ENCODE data around the gene METTL5.
A peak's percentile ranks its signal among the peaks of the same experiment; 100 is the strongest.
"Not testable (repeated sequence)": the region's sequence is repeated elsewhere in the genome, so short reads cannot be mapped to it uniquely, and the experiment has no call there.

The METTL5 gene

DNA sequence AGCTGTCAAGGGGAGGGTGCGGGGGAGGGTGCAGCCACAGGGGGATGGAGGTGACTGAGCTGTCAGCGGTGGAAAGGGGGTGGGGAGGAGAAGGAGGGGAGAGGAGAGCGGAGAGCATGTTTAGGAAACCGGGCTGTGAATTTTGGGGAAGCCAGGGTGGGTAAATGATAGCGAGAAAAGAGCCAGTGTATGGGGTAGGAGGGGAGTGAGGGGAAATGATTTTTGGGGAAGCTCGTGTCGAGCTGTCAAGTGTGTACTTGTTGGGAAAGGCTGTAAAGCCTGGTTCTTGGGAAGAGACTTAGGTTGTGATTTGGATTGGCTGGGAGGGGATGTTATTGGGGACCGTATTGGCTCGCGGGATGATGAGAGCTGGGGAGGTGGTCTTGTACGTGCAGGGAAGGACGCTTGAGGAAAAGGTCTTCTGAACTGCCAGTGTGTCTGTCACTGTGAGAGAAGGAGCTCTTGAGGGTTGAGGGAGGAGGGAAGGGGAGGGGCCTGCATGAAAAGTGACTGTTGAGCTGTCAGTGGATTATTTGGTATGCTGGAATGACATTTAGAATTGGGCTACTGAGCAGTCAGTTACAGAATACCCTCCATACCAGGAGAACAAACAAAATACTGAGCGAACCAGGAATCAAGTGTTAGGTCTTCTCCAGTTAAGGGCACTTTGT lies 3.6 kb upstream of the METTL5 start:
- DNase-seq = peak; percentile 57

DNA sequence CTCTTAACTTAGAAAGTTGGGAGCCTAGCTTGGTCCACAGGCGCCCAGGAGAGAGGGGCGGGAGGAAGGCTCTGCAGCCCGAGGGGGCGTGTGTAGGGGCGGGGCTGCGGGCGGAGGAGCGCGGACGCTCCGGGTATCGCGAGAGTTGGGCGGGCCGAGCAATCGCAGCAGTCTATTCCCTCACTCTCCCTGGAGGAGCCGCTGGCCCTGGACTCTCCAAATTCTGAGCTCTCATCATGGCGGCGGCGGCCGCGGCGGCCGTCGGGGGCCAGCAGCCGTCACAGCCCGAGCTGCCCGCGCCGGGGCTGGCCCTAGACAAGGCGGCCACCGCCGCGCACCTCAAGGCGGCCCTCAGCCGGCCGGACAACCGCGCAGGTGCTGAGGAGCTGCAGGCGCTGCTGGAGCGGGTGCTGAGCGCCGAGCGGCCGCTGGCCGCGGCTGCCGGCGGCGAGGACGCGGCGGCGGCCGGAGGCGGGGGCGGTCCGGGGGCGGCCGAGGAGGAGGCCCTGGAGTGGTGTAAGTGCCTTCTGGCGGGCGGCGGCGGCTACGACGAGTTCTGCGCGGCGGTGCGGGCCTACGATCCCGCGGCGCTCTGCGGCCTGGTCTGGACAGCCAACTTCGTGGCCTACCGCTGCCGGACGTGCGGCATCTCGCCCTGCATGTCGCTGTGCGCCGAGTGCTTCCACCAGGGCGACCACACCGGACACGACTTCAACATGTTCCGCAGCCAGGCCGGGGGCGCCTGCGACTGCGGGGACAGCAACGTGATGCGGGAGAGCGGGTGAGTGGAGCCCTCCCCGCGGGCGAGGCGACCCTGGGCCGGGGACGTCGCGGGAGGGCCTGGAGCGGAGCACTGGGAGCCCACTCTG lies 2.8 kb upstream of the METTL5 start, which contains the start of gene UBR3:
UBR3 (plus strand) TSS at position 183 of the 869 bp plus-strand sequence; CDS start at position 237, 54 bp downstream.
- DNase-seq = peak; percentile 97

DNA sequence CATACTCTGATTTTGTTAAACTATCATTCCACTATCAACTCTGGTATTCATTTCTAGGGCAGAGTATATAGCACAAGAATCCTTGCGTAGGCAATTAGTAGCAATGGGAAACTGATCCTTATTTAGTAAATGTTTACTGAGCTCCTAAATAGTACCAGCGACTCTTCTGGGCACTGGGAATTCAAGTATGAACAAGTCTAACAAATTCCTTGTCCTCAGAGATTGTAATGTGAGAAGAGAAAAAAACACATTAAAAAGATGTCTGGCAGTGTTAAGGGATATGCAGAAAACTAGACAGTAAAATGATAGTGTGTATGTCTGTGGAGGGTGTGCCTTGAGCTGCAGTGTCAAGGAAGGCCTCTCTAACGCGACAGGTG lies 721 bp downstream of the METTL5 start:
- DNase-seq = no peak

DNA sequence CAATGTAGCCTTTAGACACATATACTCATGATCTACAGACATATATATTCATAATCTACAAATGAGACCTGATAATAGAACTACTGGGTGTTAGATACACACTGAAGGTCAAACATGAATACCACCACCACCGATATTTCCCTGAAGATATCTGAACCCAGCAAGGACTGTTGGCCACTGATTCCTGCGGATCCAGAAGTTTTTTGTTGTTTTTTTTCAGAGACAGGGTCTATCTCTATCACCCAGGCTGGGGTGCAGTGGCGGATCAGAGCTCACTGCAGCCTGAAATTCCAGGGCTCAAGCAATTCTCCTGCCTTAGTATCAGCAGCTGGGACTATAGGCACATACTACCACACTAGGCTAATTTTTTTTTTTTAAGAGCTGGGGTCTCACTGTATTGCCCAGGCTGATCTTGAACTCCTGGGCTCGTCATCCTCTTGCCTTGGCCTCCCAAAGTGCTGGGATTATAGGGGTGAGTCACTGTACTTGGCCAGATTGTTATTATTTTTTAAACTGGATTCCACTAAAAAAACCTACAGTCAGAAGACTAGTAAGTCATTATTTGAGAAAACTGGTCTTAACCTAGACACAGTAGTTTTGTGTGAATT lies 1.8 kb downstream of the METTL5 start:
- no peak for DNase-seq

DNA sequence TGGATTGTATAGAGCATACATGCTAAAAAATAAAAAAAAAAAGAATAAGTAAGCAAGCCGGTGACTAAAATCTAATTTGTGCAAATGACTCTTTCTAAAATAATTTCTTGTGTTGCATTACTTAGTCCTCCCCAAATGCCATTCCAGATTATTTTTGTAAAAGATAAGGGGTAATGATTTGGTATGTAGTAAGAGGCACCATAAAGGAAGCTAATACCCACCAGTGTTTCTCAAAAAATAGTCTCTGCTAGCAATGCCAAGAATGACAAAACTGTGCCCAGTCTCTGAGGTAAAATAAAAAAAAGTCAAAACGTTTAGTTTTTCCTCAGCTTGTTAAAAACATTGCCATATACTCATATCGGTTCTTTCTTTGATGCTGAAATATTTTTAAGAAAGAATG lies 2.7 kb downstream of the METTL5 start:
- DNase-seq = no peak

DNA sequence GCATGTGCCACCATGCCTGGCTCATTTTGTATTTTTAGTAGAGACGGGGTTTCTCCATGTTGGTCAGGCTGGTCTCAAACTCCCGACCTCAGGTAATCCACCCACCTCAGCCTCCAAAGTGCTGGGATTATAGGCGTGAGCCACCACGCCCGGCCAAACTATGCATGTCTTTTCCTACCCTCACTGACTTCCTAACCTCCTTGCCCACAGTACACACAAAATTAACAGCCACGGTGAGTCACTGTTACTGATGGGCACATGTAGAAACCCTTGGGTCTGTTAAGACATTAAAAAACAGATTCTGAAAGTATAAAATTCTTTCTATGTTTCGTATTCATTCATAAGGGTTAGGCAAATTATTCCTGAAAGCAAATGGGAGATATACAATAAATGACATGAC lies 4.6 kb downstream of the METTL5 start:
- not testable (repeated sequence) for DNase-seq

DNA sequence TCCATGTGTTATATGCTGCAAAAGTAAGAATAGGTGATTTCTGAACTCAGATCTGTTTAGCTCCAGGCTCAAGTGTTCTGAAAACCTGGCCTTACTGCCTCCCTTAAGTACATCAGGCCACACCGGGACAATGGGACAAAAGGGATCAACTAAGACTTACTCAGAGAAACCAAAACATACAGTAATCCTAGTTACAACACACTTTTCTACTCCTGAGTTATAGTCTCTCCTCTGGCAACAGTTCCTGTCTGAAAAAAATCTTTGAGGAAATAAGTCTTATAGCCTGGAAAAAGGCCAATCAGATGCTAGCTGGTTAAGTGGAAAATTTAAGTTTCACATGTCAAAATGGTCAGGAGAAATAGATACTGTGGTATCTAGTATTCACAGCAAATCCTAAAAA lies 5.6 kb downstream of the METTL5 start:
- DNase-seq = no peak

DNA sequence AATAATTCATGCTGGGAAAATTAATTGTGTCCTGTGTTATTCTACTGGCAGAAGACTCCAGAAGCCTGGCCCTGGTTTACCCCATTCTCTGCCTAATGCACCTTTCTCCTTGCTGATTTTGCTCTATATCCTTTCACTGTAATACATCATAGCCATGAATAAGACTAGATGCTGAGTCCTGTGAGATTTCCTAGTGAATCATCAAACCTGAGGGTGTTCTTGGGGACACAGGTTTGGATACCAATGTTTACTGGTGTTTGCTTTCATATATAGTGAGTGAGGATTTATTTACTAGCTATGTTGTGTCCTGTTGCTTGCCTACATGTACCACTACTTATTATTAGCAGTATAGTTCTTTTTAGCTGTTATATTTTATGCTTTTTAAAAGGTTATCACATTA lies 6.5 kb downstream of the METTL5 start:
- DNase-seq = no peak

DNA sequence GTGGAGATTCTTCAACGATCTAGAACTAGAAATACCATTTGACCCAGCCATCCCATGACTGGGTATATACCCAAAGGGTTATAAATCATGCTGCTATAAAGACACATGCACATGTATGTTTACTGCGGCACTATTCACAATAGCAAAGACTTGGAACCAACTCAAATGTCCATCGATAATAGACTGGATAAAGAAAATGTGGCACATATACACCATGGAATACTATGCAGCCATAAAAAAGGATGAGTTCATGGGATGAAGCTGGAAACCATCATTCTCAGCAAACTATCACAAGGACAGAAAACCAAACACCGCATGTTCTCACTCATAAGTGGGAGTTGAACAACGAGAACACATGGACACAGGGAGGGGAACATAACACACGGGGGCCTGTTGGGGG lies 7.3 kb downstream of the METTL5 start:
- not testable (repeated sequence) for DNase-seq

DNA sequence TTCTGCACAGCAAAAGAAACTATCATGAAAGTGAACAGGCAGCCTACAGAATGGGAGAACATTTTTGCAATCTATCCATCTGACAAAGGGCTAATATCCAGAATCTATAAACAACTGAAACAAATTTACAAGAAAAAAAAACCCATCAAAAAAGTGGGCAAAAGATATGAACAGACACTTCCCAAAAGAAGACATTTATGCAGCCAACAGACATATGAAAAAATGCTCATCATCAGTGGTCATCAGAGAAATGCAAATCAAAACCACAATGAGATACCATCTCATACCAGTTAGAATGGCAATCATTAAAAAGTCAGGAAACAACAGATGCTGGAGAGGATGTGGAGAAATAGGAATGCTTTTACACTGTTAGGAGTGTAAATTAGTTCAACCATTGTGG lies 7.7 kb downstream of the METTL5 start:
- not testable (repeated sequence) for DNase-seq

DNA sequence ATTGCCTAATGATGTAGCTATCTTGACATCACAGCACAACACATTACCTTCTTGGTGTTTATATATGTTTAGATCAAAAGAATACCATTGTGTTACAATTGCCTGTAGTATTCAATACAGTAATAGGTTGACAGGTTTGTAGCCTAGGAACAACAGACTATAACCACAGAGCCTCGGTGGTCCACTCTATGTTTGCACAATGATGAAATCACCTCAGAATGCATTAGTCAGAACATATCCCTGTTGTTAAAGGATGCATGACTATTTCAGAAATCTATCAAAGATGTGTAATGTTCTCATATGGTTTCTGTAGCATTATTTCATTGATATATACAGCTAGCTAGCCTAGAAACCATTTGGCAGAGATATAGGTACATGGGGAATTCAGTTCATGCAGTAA lies 8.9 kb downstream of the METTL5 start:
- DNase-seq = no peak

DNA sequence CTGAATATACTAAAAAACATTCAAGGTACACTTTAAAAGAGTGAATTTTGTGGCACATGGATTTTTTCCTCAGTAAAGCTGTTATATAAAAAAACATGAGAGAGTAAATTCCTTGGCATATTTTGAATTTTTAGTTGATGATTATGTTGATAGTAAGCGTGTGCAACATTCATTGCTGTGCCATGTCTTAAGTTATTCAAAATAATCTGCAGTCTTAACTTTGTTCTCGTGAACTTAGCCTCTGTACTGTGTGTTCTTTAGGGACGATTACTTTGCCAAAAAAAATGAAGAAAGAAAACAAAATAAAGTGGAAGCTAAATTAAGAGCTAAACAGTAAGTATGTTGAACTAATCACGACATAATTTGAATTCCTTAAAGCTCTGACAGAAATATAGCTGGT lies 16.5 kb downstream of the METTL5 start:
- DNase-seq = no peak

DNA sequence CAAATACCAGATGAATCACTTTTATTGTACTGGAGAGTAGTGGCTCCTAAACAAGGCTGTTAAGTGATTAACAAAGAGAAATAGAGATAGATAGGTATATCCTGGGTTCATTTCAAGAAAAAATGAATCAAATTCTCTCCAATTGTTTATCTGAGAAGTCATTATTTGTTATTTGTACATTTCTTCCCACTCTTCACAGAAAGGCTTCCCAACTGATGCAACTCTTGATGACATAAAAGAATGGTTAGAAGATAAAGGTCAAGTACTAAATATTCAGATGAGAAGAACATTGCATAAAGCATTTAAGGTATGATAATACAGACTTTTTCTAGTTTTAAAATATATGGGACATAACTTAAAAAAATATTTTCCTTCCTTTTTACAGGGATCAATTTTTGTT lies 18.1 kb downstream of the METTL5 start:
- DNase-seq = no peak

DNA sequence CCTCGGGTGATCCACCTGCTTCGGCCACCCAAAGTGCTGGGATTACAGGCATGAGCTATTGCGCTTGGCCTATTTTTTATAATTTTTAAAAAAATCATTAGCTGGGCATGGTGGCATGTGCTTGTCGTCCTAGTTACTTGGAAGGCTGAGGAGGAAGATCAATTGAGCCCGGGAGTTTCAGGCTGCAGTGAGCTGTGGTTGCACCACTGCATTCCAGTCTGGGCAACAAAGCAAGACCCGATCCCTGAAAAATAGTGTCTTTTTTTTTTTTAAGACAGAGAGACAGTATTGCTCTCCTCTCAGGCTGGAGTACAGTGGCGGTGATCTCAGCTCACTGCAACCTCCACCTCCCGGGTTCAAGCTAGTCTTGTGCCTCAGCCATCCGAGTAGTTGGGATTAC lies 21.2 kb downstream of the METTL5 start:
- DNase-seq = no peak

DNA sequence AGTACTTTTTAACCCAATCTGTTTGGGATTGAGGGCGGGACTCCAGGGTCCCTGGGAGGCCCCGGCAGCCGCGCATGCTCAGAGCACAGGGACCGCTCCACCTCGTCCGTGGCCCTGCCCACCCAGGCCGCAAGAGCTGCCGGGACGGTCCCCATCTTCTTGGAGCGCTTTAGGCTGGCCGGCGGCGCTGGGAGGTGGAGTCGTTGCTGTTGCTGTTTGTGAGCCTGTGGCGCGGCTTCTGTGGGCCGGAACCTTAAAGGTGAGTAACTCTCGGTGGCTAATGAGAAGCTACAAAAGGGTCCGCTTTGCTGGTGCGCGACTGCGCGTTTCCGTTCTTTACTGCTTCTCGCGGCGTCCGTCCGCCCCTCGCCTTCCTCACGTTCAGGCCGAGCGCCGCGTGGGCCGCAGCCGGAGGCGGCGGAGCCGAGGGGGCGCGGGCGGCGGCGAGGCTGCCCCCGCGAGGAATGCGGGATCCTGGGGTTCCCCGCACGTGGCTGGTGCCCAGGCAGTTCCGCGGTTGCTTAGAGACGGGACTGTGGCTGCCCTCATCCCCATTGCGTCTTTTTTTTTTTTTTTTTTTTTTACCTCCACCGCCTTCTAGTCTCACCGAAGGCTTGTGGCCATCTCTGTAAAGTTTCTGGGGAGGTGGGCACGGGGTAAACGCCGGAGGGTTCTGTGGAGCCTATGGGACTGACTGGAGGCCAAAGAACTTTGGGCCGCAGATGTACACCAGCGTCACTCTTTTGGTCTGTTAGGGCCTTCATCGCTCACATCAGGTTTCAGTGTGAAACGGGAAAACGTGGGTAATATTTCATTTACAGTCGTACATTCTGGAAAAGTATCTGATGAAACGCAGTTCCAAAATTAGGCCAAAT lies 25.8 kb downstream of the METTL5 start, which contains the start of gene SSB:
SSB (plus strand) TSS at position 154 of the 875 bp plus-strand sequence. CDS start 2,090 bp downstream, outside the sequence.
- DNase-seq = peak; percentile 95

DNA sequence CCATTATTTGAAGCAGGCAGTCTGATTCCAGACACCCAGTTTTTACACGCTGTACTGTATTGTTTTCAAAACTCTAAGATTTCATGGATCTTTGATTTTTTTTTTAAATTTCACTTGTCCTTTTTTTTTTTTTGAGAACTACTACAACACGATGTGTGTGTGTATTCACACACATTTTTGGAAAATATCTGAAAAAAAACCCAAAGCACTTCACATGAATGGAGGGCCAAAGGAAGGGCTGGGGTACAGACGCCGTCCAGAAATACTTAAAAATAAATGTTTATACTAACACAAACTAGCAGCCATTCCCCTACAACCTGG lies 26.3 kb downstream of the METTL5 start:
- DNase-seq = no peak

DNA sequence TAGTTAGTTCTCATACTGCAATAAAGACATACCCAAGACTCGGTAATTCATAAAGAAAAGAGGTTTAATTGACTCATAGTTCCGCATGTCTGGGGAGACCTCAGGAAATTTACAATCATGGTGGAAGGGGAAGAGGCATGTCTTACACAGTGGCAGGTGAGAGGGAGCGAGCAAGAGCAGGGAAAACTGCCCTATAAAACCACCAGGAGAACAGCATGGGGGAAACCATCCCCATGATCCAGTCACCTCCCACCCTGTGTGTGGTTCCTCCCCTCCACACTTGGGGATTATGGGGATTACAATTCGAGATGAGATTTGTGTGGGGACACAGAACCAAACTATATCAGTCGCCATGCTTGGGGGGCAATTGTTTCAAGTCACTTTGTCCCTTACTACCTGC lies 27.1 kb downstream of the METTL5 start:
- no peak for DNase-seq

DNA sequence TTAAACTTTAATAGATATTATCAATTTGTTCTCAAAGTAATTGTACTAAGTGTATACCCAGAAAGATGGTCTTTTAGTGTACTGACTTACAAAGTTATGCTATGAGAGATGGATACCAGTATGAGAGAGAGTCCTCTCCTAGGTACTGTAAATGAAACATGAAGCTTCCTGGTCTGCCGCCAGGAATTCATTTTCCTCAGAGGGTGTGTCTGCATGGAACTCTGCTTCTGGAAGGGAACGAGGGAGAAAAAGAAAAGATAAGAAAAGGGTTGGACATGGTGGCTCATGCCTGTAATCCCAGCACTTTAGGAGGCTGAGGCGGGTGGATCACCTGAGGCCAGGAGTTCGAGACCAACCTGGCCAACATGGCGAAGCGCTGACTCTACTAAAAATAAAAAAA lies 28.3 kb downstream of the METTL5 start:
- no peak for DNase-seq

DNA sequence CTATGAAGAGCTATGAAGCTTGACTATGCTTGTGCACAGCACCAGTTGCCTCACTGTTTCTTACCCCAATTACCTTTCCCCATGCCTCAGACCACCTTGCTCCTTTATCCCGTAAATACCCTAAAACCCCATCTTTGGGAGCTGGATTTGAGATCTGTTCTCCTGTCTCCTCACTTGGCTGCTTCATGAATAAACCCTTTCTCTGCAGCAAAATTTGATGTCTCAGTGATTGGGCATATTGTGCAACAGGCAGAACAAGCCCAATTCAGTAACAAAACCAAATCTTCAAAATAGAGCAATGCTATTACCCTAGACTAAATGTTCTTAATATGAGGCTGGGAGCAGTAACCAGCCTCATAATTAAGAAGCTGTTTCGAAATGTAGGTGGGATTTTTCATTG lies 29.5 kb downstream of the METTL5 start:
- no peak for DNase-seq

DNA sequence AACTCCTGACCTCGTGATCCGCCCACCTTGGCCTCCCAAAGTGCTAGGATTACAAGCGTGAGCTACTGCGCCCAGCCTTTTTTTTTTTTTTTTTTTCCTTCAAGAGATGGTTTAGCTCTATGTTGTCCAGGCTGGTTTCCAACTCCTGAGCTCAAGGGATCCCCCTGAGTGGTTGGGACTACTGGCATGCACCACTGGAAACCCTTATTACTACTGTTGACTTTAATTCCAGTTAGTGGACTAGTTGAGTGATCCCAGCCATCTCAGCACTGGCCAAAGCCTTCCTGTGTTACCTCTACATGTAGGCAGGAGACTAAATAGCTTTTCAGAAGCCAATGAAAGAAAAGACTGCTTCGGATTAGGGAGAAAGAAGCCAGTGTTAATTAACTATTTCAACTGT lies 34.1 kb downstream of the METTL5 start:
- DNase-seq = no peak

DNA sequence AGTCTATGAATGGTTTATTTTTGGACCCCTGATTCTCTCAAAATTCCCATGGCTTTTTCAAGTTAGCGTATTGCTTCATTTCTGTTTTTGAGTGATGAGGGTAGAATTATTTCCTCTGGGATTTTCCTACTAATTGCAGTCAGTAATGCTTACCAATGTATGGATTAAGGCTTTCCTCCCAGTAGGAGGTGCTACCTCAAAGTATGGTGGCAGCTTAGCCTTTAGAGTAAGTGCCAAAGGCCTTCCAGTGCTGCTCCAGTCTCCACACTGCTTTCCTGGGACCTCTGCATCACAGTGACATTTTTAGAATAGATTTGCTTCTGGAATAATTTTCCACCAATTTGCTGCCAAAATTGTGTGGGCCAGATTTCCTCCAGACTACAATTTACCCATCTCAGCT lies 42.2 kb downstream of the METTL5 start:
- no peak for DNase-seq

DNA sequence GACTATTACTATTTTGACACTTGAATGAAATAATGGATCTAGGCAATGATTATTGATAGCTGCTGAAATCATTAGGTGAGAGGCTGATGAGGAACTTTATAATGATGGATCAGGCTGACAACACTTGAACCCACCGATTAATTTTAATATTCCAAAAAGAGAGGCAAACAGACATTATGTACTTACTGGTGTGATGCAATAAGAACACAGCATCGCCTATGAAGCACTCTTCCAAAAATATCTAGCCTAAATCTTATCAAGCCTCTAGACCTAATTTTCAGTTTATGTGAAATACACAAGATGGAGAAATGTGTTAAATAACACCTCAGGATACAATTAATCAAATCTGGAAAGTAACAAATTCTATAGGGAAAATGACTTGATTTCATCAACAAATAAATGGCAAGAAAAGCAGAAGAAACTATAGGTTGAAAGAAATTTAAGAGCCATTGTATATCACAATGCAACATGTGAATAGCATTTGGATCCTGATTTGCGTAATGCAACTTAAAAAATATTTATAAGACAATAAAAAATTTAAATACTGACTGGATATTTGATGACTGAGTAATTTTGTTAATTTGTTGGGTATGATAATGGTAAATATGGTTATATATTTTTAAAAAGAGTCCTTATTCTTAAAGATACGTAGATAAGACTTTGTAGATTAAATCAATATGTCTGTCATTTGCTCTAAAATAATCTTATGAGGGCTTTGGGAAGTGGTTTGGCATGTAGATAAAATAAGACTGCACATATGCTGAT lies 43.3 kb downstream of the METTL5 start:
- no peak for DNase-seq

Data from femur (tissue), 1 donor.